Measurements from ENCODE around the gene TNIK.

DNA sequence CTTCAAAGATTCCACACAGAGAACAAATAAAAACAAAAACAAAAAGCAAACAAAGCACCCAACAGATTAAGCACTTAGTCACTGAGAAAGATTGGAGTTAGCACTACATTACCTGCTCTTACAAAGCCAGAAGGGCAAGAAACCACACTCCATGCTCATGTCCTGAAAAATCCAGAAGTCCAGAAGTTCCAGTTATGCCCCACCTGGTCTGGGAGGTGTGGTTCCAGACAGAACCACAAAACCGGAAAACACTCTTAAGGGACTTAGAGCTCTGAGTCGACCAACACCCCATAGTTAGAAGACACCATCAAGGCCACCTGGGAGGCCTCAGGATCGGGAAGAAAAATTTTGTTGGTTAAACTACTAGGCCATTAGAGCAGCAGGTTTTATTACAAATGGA lies 88.9 kb downstream of the TNIK start:
- TF ChIP-seq MXI1 (IDR thresholded peaks at IDR 0.05; ENCODE audit: borderline replicate concordance, low read depth, low read length): no peak
- TF ChIP-seq, protein P1, sequence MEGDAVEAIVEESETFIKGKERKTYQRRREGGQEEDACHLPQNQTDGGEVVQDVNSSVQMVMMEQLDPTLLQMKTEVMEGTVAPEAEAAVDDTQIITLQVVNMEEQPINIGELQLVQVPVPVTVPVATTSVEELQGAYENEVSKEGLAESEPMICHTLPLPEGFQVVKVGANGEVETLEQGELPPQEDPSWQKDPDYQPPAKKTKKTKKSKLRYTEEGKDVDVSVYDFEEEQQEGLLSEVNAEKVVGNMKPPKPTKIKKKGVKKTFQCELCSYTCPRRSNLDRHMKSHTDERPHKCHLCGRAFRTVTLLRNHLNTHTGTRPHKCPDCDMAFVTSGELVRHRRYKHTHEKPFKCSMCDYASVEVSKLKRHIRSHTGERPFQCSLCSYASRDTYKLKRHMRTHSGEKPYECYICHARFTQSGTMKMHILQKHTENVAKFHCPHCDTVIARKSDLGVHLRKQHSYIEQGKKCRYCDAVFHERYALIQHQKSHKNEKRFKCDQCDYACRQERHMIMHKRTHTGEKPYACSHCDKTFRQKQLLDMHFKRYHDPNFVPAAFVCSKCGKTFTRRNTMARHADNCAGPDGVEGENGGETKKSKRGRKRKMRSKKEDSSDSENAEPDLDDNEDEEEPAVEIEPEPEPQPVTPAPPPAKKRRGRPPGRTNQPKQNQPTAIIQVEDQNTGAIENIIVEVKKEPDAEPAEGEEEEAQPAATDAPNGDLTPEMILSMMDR (conservative IDR thresholded peaks at IDR 0.05; ENCODE audit: low read depth, low read length): no peak
- TF ChIP-seq CHD1 (IDR thresholded peaks at IDR 0.05; ENCODE audit: low read depth, low read length): no peak
- TF ChIP-seq POLR2A (IDR thresholded peaks at IDR 0.05; ENCODE audit: low read depth, low read length): no peak
- no peak for TF ChIP-seq BHLHE40 (IDR thresholded peaks at IDR 0.05; ENCODE audit: low read depth, low read length)

All from IMR-90 (cell line).